ENCODE results near the gene TMEM151B. TPM values are rescaled to one million over a fixed set of nuclear protein-coding genes. Genes with fewer than 3 reads are reported as not detected.

Gene TMEM151B
- total and polyA plus RNA-seq, 9 of the 15 experiments (the other 6 are each of a cell fraction or from before 2014, with no cell fraction given), result not detected

DNA sequence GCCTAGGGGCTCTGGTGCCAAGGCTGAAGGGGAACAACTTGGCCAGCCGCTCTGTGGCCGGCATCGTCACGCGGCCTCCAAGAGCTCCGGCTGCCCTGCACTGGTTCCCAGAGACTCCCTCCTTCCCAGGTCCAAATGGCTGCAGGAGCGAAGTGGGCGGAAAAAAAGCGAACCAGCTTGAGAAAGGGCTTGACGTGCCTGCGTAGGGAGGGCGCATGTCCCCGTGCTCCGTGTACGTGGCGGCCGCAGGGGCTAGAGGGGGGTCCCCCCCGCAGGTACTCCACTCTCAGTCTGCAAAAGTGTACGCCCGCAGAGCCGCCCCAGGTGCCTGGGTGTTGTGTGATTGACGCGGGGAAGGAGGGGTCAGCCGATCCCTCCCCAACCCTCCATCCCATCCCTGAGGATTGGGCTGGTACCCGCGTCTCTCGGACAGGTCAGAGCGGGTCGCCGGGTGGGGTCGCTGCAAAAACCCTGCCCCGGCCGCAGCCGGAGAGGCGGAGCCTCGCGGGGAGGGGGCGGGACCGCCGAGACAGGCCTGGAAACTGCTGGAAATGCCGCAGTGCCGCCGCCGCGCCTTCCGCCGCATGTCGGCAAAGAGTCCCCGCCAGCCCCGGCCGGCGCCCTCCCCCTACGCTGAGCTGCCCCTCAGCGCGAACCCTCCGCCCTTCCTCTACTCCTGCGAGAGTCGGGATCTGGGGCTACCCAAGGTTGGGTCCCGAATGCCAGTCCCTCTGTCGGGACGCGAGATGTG, 24.2 kb upstream of the TMEM151B start (continued):
- TF ChIP-seq NR4A1 (CRISPR knock-in tag; IDR thresholded peaks at IDR 0.05), result no peak
- TF ChIP-seq NR4A1 (tag; IDR thresholded peaks at IDR 0.05), result no peak
- TF ChIP-seq NCOA1 (IDR thresholded peaks at IDR 0.05; ENCODE audit: low read depth), result no peak; the same call in 1 of the 2 replicates
- no peak for TF ChIP-seq ZNF12 (CRISPR knock-in tag; IDR thresholded peaks at IDR 0.05)
- no peak for TF ChIP-seq AFF1 (IDR thresholded peaks at IDR 0.05; ENCODE audit: low read depth in 1 of 2, partially characterized antibody in 2 of 2)
- peak; percentile 31; the same call in 1 of the 2 replicates for TF ChIP-seq ARID1B (IDR thresholded peaks at IDR 0.05)
- no peak; a peak in 1 of 4 replicates for TF ChIP-seq KDM4B (IDR thresholded peaks at IDR 0.05; ENCODE audit: borderline replicate concordance in 2 of 2, low read depth in 1 of 2)
- no peak for TF ChIP-seq ZBTB12 (CRISPR knock-in tag; IDR thresholded peaks at IDR 0.05)
- TF ChIP-seq ARID3A (IDR thresholded peaks at IDR 0.05; ENCODE audit: borderline replicate concordance, low read depth, low read length), result no peak
- TF ChIP-seq ZNF778 (CRISPR knock-in tag; IDR thresholded peaks at IDR 0.05), result no peak
- TF ChIP-seq ATF7 (IDR thresholded peaks at IDR 0.05), result no peak; the same call in 1 of the 2 replicates
- TF ChIP-seq FOXJ2 (tag; IDR thresholded peaks at IDR 0.05), result no peak
- no peak for TF ChIP-seq BDP1 (IDR thresholded peaks at IDR 0.05; ENCODE audit: insufficient read depth, insufficient read length)
- TF ChIP-seq ZNF253 (CRISPR knock-in tag; conservative IDR thresholded peaks at IDR 0.05), result no peak
- no peak for TF ChIP-seq SNIP1 (IDR thresholded peaks at IDR 0.05; ENCODE audit: low read depth)
- TF ChIP-seq TRIM24 (IDR thresholded peaks at IDR 0.05), result no peak
- no peak for TF ChIP-seq HMBOX1 (IDR thresholded peaks at IDR 0.05)
- no peak for TF ChIP-seq CEBPB (tag; IDR thresholded peaks at IDR 0.05)
- no peak for TF ChIP-seq ZNF23 (CRISPR knock-in tag; IDR thresholded peaks at IDR 0.05)
- peak; percentile 85 for TF ChIP-seq CREM (IDR thresholded peaks at IDR 0.05; ENCODE audit: low read depth)
- no peak for TF ChIP-seq HSF4 (CRISPR knock-in tag; IDR thresholded peaks at IDR 0.05; ENCODE audit: borderline replicate concordance)
- no peak for TF ChIP-seq CC2D1A (IDR thresholded peaks at IDR 0.05)
- TF ChIP-seq SMARCC2 (IDR thresholded peaks at IDR 0.05; ENCODE audit: low read depth), result no peak

Data from K562 (cell line).